A549 treated with Mapracorat at 1 μM for 4 hours (cell line): ENCODE data around the gene STIM1. TPM values are rescaled to one million over a fixed set of nuclear protein-coding genes. Genes with fewer than 3 reads are reported as not detected.

ENCODE experiments used
- total RNA-seq: library from RNA; stranded (reverse); fragments of 200-300 nt; extraction: Qiagen RNA extraction; gene quantifications from 5 replicates; pipeline ENCODE4 v1.2.3, GENCODE V29; 2022

Gene STIM1
- 22.6 to 28.1 TPM (median 25.7 TPM) in 5 replicates for total RNA-seq

DNA sequence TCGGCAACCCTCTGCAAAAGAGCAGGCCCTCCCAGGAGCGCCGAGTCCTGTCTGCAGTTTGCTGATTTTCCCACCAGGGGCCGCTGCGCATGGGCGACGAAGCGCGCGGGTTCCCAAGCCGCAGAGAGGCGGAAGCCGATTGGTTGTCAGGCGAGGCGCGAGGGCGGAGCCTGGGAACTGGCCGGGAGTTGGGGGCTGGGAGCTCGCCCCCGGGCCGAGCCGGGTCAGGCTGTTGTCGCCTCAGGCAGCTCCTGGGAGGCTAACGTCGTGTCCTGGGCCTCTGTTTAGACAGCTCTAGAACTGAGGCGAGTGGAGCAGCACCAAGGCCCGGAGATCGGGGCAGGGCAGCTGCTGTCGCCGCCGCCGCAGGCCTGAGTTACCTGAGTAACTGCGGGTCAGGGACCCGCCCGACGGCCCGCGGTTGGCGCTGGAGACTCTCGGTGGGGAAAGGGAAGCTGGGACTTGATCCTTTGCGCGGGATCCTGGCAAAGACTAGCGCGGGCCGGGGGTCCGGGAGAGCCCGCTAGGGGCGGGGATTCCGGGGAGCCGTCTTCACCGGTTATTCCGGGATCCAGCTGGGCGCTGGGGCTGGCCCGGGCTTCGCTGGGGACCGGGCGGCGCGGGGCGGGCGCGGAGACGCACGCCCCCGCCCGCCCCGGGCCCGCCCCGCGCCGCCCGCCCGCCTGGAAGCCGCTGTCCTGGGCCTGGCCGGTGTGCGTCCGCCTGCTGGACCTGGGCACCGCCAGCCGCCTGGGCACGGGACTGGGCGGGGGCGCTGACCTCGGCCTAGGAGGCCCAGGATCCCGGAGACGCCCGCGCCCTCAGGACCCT, at the start of gene STIM1:
STIM1 (plus strand) TSS at position 688 of the 831 bp plus-strand sequence. CDS start 607 bp downstream, outside the sequence.

GRCh38 chr11:3807909-3808860, 47.3 kb upstream of the STIM1 start, which contains the start of gene PGAP2:
TSS of gene PGAP2 (plus strand) at chr11:3808560. CDS start at chr11:3811260, 2,700 bp downstream.

GRCh38 chr11:3840870-3841425, 14.5 kb upstream of the STIM1 start, which contains the start of gene RHOG:
TSS of gene RHOG (minus strand) at chr11:3840959. CDS start at chr11:3828138, 12,821 bp downstream.

DNA sequence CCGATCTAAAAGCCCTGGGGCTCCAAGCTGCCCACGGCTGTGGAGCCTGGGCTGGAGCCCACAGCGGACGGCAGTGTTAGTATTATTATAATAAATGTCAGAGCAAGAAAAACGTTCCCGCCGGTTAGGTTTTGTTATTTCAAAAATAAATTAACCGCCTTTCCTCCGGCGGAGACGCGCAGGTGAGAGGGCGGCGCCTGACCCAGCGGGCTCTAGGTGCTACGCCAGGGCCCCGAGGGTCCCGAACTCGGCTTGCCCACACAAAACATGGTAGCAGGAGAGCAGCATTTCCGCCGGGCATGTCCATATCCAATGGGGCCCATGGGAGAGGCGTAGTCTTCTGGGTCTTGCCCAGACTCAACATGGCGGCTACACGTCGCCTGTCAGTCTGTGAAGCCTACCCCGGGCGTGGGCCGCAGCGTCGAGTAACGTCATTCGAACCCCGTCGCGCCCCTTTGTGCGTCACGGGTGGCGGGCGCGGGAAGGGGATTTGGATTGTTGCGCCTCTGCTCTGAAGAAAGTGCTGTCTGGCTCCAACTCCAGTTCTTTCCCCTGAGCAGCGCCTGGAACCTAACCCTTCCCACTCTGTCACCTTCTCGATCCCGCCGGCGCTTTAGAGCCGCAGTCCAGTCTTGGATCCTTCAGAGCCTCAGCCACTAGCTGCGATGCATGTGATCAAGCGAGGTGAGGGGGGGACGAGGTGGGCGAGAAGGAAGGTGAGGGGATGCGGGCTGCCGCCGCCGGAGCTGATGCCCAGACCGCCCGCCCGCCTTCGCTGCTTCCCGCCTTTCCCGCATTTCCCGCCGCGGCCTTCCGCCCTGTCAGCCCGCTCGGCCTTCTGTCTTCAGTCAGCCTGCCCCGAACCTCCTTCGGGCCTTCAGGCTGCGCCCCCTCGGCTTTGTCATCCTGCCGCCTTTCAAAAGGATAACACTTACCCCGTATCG, 239.2 kb downstream of the STIM1 start, which contains the start of gene RRM1:
RRM1 (plus strand) TSS at position 452 of the 944 bp plus-strand sequence; CDS start at position 666, 214 bp downstream.

Other genes with a start within 250 kb of the STIM1 start
- gene ART5, start 213.7 kb upstream of the STIM1 start, total RNA-seq, result 0.23 to 0.43 TPM (median 0.41 TPM) in 5 replicates
- gene ART1, start 210.5 kb upstream of the STIM1 start, total RNA-seq, result not detected in 5 replicates
- gene CHRNA10, start 184.3 kb upstream of the STIM1 start, total RNA-seq, result 0.76 to 1.5 TPM (median 1.1 TPM) in 5 replicates
- 58.6 to 74.2 TPM (median 66.4 TPM) in 5 replicates for gene NUP98, start 58.1 kb upstream of the STIM1 start, total RNA-seq
- 18.2 to 23.4 TPM (median 20.7 TPM) in 5 replicates for gene PGAP2, start 47.1 kb upstream of the STIM1 start, total RNA-seq
- gene RHOG, start 14.7 kb upstream of the STIM1 start, total RNA-seq, result 99.6 to 113 TPM (median 111 TPM) in 5 replicates
- 72.0 to 88.8 TPM (median 80.4 TPM) in 5 replicates for gene RRM1, start 239.1 kb downstream of the STIM1 start, total RNA-seq